NCI-H2196 (cell line): ENCODE measurements around the gene SLC38A3.

Source experiments
- DNase-seq: peaks from one replicate; lab custom pipeline; 2025; ENCODE audit not compliant: unreplicated experiment; lab: John Stamatoyannopoulos, UW

The SLC38A3 gene

GRCh38 chr3:50168791-50169190 lies 36.3 kb upstream of the SLC38A3 start:
- DNase-seq, result no peak

DNA sequence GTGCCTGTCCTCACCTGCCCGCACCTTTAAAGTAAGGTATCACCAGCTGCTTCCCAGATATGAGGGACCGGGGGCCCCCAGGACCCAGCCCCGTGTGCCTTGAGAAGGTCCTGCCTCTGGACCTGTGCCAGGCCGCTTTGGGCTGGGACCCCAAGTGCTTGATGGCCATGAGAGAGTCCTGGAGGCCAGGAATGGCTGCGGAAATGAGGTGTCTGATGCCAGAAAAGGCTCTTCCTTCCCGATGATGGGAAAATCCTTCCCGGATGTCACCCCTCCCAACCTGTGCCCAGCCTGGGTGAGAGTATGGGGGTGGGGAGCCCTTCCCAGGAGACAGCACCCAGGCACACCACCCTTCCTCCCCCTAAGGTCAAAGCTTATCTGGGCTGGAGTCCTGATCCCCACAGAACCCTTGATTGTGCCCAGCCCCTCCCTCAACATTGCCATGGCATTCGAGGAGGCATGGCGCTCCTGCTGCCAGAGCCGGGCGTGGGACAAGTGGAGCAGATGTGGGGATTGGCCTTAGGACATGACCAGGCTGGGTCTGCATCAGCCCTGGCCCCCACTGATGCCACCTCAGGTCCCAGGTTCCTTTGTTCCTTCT lies 35.7 kb upstream of the SLC38A3 start:
- no peak for DNase-seq

DNA sequence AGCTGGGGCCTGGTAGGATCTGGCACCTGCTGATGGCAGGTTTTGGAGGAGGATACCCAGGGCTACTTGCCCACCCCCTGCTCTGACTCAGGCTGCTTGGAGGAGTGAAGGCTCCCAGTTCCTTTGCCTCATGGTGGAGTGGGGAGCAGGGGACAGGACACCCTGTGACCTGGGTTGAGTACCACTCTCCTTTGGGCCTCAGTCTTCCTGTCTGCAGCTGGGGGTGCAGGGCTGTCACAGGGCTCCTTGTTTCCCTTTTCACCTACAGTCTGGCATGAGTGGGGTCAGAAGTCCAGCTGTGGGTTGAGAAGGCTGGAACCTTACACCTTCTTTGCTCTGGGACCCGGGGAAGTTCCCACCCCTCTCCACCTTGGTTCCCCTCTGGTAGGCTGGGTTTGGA lies 35.2 kb upstream of the SLC38A3 start:
- no peak for DNase-seq

DNA sequence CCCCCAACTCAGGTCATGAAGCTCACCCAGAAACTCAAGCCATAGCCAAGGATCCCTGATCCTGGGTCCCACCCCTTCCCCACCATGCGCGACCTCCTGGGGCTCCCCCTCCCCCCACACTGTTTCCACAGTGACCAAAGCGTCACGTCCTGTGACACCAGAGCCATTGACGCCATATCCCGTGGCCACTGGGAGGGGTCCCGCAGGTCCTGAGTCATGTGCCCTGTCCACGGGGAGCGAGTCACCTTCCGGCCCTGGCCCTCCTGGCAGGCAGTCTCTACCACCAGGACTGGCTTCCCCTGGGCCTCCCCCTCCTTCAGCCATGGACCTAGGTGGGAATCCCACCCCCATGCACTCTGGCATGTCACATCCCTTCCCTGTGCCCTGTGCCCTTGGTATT lies 34.4 kb upstream of the SLC38A3 start:
- no peak for DNase-seq

DNA sequence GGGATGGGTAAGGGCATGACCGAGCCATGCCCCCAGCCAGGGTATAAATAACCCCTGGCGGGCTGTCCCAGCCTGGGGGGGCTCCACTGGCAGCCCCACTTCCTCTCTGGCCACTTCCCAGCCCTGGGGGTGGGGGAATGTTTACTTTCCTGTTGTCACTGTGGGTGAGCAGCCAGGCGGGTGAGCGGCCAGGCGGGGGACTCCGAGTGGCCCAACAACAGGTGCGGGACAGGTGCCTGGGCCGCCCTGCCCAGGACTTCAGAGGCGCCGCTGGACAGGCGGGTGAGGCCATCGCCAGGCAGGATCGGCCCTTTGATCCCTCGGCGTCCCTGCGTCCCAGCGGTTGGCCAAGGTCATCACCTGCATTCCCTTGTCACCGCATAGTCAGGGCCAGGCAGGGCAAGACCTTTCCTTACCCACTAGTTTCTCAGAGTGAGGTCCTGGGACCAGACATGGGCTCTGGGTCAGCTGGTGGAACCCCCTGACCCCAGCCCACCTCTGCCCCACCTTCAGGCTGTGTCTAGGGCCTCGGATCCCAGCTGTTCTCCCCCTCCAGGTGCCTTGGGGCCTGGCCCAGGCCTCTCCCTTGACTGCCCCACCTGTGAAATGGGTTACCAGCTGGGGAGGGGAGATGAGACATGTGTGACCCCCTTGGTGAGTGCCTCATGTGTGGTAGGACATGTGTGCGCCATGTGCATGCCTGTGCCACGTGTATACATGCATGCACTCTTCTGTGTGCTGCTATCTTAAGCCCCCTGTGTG lies 33.4 kb upstream of the SLC38A3 start:
- no peak for DNase-seq

DNA sequence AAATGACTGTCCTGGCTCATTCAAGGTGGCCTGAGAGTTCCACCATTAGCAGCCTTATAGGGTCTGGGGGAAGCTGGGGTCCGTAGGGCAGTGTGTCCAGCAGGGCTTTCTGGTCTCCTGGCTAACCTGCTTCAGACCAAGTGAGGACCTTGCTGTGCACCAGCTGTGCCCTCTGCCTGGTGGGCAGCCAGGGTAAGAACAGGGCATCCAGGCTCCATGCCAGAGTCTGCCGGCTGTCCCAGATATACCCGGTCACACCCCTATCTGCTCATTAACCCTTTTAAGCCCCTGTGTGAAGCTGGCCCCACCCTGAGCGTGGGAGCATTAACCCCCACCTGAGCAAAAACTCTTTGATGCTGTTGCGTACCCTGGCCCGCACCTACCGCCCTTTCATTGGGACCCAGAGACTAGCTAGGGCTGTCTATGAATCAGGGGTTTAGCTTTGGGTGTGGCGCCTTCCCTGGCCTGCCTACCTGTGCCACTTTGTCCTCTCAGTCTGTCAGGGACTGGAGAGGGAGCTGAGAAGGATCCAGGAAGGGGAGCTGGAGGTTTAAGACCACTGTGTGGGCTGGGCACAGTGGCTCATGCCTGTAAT lies 32.3 kb upstream of the SLC38A3 start:
- DNase-seq, result no peak

GRCh38 chr3:50173685-50174516 lies 31.2 kb upstream of the SLC38A3 start:
- no peak for DNase-seq

DNA sequence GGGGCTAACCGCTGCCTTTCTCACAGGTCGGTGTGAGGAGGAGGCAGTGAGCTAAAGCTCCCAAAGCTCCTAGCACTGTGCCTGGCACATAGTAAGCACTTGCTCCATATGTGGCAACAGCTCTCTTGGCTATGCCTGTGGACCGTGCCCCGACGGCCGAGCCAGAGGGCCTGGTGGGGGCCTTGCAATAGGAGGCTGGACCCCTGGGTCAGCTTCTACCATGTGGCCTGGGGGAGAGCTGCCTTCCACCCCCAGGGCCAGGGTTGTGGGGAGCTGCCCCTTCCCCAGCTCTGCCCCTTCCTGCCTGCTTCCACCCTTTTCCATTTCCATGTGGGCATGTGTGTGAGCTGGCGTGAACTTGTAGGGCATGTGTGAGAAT lies 30.6 kb upstream of the SLC38A3 start:
- no peak for DNase-seq

DNA sequence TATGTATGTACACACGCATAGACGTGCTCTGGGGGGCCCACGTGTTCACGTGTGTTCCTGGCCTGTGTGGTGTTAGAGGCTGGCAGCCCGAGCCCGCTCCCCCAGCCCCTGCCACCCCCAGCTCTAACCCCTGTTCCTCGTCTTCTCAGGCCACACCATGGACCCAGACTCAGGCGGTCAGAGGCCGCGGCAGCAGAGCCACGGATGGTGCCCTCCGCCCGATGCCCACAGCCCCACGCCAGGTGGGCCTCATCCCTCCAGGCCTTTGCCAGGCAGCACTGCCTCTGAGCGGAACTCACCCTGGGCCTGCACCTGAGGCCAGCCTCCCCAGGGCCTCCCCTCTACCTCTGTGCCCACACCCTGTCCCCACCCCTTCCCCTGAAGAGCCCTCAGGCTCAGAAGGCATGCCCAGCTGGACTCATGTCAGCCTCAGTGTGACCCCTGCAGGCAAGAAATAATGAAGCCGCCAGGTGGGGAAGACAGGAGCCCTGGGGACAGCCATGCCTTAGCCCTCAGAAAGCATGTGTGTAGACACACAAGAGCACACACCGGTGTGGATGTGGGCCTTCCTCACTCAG lies 30.0 kb upstream of the SLC38A3 start:
- no peak for DNase-seq

- DNase-seq, result peak; percentile 6
Measured at GRCh38 chr3:50177346-50177745, 27.7 kb upstream of the SLC38A3 start.

GRCh38 chr3:50179710-50180109 lies 25.4 kb upstream of the SLC38A3 start:
- no peak for DNase-seq

DNA sequence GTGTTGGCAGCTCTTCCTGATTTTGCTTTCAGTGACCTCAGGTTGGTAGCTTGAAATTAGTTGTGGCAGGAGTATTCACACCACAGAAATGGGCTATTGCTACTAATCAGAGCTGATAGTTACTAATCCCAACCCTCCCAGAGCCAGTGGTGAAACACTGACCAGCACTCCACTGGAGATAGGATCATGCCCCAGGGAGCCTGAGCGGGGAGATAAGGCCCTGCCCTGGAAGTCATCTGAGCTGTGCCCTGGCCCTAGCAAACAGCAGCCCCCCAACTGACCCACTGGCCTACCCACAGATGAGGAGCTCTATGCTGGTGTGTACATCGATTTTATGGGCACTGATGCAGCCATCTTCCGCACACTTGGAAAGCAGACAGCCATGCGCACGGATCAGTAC lies 23.1 kb upstream of the SLC38A3 start:
- no peak for DNase-seq

GRCh38 chr3:50182533-50183099 lies 22.5 kb upstream of the SLC38A3 start:
- no peak for DNase-seq

- DNase-seq, result no peak
Measured at GRCh38 chr3:50183755-50184154, 21.3 kb upstream of the SLC38A3 start.

- no peak for DNase-seq
Measured at GRCh38 chr3:50184242-50184978, 20.7 kb upstream of the SLC38A3 start.

- no peak for DNase-seq
Measured at GRCh38 chr3:50185230-50185629, 19.8 kb upstream of the SLC38A3 start.

DNA sequence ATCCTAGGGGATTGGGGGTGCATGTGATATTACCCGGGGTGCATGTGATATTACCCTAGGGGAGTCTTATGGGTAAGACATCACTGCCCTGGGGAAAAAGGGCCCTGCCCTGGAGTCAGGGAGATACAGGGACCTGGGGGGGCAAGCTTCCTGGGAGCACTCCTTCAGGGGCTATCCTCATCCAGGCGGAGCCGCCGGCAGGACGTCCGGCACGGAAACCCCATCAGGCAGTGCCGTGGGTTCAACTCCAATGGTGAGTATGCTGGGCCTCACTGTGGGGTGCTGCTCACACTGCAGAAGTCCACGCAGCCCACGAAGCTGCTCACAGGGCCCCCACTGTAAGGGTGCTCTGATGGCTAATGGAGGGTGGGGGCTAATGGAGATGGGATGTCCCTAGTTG lies 19.0 kb upstream of the SLC38A3 start:
- no peak for DNase-seq

- no peak for DNase-seq
Measured at GRCh38 chr3:50187750-50188149, 17.3 kb upstream of the SLC38A3 start.

GRCh38 chr3:50189274-50189673 lies 15.8 kb upstream of the SLC38A3 start:
- DNase-seq, result peak; percentile 42

DNA sequence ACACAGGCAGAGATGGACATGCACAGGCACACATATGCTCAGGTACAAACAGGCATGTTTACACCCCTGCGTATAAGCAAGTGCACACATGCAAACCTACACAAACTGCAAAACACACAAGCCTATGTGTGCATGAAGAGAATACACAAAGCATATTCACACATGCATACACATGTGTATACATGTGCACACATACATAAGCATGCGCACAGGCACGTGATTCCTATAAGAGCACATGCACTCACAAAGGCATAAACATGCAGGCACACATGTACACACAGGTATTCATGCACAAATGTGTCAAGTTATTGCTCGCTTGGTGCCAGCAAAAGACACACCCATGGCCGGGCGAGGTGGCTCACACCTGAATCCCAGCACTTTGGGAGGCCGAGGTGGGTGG lies 15.1 kb upstream of the SLC38A3 start:
- DNase-seq, result no peak
